Muscle of back (tissue), 11 donors: Measurements from ENCODE around the gene SPEG. TPM values are rescaled to one million over a fixed set of nuclear protein-coding genes. Genes with fewer than 3 reads are reported as not detected.

Experiments used
- DNase-seq, 3 donors: peaks; one replicate each; pipeline versions ENCODE4 v3.0.0 to v3.0.0-alpha.2; 2013
- polyA plus RNA-seq, 10 donors: library from polyadenylated mRNA; unstranded; fragments of 120-200 nt; gene quantifications; one replicate each; pipeline ENCODE4 v1.2.1, GENCODE V29; 2013; ENCODE audit not compliant: insufficient read length in 10 of 10

Gene SPEG
- polyA plus RNA-seq, 10 donors = 63.9 to 179 (median 138) TPM

DNA sequence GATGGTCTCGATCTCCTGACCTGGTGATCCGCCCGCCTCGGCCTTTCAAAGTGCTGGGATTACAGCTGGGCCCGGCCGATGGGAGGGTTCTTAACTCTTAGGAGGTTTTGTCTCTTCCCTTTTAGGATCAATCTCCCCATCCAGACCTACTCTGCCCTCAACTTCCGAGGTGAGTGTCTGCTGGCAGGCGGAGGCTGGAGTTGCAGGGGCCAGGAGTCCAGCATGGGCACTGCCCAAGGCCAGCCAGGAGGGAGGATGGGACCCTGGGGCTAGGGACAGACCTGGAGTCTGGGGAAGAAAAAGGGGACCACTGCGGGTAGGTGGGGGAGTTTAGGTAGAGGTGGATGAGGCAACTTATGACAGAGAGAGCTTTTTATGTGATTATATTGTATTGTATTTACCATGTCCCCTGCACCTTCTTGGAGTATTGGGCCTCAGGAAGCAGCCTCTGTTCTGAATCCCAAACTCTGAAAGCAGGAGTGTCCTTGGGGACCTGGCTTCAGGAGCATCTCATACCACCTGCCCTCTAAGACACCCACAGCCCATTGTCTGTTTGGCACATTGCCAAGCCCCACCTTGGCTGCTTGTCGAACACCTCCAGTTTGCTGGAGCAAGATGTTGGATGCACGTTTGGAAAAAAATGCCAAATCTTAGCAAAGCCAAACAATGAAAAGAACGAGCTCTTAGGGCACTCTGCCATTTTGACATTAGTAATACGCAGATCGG lies 10.8 kb upstream of the SPEG start:
- no peak for DNase-seq

DNA sequence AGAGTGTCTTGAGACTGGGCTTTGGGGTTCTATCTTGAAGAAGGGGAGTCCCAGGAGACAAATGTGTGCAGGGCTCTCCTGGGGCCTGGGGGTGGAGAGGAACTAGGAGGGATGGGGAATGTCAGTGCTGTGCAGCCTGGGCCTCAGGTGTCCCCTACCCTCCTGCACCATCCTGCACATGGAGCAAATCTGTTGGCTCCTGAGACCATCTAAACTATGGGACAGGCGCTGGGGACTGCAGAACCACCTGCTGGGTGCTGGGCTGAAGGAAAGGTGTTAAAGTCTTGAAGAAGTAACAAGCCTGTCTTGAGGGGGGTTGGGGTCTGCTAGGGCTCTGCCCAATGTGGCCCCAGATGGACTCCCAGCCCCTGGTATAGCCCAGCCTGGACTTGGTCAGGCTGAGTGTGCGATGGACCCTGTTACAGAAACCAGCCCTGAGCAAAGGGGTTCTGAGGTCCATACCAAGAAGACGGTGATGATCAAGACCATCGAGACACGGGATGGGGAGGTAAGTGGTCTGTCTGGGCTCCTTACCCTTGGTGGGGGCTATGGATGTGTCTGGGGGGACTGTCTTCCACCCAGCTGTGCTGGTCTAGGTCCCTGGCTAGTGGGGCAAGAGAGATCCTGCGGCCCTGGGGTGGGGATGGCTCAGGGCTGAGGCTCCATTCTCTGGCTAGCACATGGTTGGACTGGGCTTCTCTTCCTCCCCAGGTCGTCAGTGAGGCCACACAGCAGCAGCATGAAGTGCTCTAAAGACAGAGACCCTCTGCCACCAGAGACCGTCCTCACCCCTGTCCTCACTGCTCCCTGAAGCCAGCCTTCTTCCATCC lies 9.2 kb upstream of the SPEG start:
- no peak for DNase-seq

DNA sequence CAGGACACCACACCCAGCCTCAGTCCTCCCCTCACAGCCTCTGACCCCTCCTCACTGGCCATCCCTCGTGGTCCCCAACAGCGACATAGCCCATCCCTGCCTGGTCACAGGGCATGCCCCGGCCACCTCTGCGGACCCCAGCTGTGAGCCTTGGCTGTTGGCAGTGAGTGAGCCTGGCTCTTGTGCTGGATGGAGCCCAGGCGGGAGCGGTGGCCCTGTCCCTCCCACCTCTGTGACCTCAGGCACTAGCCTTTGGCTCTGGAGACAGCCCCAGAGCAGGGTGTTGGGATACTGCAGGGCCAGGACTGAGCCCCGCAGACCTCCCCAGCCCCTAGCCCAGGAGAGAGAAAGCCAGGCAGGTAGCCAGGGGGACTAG lies 8.6 kb upstream of the SPEG start:
- DNase-seq = no peak

DNA sequence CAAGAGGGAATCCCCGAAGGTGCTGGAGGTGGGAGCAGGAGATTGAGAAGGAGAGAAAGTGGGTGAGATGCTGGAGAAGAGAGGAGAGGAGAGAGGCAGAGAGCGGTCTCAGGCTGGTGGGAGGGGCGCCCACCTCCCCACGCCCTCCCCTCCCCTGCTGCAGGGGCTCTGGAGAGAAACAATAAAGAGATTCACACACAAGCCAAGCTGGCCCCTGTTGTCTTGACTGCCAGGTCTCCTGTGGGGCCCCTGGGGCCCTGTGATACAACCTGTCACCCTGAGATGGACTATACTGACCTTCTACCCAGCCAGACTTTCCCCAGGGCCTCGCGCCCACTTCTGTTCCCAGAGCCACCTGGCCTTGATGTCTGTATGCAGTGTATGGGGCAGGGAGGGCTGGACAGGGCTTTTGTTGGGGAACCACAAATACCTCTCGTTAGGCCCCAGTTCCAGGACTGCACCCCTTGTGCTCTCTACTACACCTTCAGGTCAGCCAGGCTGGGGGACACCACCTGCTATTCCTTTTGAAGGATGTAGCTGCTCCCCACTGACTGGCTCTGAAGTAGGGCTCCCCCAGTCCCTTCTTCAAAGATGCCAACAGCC lies 8.0 kb upstream of the SPEG start:
- no peak for DNase-seq

DNA sequence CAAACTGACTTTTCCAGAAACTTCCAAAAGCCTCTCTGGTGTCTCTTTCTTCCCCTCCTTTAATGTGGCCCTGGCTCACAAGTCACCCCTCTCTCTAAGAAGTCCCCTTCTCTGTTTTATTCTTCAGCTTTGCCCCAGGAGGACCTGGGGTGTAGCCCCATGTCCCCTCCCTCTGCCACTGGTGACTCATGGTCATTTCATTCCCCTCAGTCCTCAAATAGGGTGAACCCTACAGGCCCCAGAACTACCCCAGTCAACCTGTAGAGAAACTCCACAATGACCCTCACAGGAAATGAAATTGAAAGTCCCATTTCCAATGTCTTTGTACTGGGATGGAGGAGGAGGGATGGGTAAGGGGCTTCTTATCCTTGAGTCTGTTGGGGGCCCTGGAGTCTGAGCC lies 6.2 kb upstream of the SPEG start:
- DNase-seq = no peak

DNA sequence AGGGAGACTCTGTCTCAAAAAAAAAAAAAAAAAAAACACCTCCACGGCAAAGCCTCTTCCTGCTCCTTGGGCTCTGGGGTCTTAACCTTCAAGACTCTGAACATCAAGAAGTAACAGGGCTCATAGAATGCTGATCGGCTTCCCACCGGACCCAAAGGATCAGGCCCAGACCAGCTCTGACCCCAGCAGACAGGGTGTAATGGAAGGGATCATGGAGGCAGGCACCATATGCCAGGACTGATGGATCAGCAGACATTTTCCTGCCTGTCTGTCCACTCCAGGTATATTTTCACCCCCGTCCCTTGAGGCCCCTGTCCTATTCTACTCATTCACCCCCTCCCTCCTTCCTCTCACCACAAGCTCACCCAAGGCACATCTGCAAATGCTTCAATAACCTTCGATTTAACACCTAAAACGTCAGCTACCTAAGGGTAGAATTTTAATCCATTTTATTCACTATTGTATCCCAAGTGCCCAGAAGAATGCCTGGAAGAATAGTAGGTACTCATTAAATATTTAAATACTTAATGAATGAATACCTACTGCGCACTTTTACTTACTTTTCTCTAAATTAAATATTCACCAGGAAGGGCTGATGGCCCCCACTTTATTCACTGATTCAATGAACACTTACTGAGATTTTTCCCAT lies 4.6 kb upstream of the SPEG start:
- DNase-seq = no peak

DNA sequence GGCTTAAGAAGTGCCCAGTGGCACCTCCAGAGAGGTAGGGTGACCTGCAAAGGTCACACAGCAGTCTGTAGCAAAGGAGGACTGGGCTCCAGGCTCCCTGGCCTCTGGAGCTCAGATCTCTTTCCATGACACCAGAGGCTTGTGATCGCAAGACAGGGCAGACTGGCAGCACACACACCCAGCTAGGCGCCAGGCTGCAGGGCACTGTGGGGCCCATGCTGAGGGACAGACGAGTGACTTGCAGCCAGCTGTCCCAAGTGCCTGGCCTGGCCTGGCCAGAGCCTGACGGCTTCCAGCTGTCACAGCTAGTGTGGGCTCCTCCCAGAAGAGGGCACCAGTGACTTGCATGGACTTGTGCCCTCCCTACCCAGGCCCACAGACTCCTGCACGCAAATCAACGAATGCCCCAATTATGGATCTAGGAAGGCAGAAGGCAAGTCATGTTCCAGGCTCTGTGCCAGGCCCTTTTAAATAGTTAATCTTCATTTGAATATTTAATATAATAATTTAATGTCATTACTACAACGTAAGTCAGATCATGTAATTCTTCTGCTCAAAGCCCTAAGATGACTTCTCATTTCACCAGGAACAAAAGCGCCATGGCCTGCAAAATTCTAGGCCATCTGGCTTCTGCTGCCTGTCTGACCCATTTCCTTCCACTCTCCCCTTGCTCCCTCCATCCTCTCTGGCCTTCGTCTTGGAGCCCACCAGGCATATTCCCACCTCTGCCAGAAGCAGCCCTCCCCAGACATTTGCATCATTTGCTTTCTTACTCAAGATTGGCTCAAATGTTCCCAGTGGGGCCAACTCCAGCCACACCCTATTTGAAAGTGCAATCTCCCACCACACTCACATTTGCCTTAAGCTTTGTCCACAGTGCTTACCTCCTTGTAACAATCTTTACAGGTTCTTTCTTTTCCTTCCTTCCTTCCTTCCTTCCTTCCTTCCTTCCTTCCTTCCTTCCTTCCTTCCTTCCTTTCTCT lies 3.7 kb upstream of the SPEG start:
- DNase-seq = peak in 2 of 3 donors; percentile 60 to 64

DNA sequence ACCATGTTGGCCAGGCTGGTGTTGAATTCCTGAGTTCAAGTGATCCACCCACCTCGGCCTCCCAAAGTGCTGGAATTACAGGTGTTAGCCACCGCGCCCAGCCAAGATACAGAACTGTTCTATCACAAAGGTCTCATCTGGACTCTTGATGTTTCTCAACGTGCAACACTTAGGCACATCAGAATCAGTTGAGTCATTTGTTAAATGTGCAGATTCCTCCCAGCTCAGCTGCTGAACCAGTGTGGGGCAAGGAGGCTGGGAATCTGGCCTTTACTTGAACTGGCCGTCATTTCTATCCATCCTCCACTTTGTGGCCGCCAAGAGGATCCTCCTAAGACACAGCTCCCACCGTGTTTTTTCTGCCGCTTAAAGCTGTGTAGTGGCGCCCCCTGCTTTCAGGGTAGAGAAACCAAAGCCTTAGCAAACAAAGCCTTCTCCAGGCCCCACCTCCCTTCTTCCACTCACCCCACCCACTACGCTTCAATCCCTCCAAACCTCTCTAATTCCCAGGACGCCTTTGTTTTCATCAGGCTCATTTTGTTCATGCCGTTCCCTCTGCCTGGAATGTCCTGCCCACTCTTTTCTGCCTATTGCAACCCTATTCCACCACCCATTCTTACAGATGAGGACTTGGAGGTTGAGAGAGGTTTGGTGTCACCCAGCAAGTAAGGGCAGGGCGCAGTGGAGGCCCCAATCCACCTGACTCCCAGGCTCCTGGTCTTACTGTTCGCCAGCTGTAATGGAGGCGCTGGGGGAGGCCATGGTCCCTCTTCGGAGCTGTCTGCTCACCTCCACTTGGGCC lies 776 bp upstream of the SPEG start:
- DNase-seq = peak in 2 of 3 donors; percentile 41 to 59

DNA sequence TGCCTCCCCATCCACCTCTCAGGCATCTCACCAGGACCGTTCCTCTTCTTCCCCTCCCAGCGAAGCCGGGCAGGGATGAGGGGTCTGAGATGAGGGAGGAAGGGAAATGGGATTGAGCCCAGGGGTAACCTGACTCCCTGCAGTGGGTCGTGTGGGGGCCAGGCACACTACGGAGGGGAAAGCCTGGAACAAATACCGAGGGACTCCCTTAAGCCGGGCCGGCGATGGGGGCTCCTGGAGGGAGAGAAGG lies 250 bp upstream of the SPEG start:
- no peak for DNase-seq

DNA sequence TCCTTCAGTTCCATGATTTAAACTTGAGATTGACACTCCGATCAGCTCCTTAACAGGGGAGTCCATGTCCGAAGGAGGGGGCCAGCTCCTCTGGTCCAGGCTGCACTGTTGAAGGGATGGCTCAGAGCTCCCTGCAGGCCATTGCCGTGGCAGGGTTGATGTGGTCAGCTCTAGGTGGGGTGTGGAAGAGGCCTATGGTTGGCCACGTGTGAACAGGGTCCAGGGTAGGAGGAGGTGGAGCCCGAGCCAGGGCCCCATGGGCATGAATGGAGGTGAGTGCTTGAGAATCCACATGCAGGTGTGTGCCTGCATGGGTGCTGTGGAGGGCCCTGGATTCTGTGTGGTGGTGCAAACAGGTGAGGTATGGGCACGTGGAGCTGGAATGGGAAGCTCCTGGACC lies 1.1 kb downstream of the SPEG start:
- no peak for DNase-seq

DNA sequence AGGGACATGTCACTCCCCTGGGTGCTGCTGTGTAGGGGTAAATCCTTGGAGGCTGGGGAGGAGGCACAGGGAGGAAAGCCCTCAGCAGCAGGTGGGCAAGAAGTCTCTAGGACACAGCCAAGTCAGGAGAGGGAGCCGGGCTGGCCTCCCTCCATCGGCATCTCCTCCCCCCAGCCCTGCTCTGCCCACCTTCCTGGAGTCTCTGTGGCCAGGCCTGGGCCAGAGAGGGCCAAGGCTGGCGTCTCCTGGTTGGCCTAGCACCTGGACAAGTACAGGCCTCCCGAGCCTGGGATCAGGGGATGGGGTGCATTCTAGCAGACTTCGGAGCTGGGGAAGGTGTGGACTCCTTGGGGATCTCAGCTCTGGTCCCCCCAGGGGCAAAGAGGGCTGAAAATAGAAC lies 1.8 kb downstream of the SPEG start:
- no peak for DNase-seq

DNA sequence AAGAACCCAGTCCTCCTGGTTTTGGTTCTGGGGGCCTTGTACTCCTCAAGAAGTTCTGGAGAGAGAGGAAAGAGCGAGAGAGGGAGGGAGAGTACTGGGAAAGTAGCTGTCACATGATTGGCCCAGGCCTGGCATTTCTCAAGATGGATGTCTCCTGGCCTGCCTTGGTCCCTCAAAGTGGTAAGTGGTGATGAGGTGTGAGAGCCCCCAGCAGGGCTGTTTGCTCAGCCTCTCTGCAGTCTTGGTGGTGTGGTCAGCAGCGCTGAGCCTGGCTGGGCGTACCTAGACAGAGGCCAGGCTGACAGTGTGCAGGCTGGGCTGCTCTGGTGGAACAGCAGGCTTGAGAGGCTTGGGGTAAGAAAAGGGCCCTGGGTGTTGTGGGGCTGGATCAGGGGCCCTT lies 2.5 kb downstream of the SPEG start:
- no peak for DNase-seq

DNA sequence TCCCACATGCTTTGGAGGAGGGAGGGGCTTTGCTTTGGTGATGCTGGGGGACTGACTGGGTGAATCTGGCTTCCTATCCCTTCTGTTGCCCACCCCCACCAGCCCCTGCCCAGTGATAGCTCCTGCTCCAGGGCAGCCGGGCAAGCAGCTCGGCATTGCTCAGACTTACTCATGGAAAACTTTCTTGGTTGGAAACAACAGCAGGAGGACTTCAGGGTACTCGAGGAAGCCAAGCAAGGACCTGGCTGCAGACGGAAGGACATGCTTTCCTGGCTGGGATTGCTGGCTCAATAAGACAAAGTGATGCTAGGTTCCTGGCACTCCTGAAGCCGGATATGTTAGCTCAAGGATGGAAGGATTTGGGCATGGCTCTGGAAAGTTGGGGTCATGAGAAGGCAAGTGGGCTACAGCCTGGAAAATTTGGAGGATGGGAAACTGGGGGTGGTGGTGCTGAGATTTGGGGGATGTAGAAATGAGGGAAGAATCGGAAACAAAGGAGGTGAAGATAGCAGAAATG lies 3.1 kb downstream of the SPEG start:
- peak in 1 of 3 donors; percentile 32 for DNase-seq

DNA sequence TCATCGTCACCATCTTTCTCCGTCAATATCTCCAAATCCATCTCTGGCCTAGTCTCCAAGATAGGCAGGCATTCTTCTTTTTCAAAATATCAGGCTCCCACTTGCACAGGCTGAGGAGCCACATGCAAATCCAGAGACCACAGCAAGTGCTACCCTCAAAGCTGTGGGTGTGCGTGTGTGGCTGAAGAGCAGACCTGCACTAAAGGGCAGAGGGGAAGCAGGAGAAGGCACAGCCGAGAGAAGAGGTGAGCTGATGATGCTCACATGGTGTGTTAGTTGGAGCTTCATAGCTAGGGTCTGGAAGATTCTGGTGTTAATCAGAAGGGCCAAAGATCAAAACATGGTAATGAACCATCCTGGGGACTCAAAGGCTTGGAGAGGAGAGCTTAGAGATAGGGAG lies 3.8 kb downstream of the SPEG start:
- DNase-seq = no peak

DNA sequence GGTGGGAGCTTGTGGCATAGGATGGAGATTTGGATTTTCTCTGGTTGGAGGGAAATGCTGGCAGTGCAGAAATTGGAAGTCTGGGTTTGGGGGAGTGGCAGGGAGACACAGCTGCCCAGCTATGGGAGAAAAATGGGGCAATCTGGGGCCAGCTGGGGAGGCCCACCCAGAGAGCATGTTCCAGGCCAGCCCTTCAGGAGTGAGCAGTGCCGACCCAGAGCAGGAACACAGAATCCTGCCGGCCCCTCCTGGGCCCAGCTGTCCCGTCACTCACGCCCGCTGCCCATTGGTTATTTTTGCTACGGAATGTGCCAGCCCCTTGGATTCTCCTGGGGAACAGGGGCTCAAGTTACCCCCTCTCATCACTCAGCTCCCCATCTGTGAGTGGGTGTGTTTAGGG lies 4.9 kb downstream of the SPEG start:
- DNase-seq = peak in 2 of 3 donors; percentile 59 to 70

DNA sequence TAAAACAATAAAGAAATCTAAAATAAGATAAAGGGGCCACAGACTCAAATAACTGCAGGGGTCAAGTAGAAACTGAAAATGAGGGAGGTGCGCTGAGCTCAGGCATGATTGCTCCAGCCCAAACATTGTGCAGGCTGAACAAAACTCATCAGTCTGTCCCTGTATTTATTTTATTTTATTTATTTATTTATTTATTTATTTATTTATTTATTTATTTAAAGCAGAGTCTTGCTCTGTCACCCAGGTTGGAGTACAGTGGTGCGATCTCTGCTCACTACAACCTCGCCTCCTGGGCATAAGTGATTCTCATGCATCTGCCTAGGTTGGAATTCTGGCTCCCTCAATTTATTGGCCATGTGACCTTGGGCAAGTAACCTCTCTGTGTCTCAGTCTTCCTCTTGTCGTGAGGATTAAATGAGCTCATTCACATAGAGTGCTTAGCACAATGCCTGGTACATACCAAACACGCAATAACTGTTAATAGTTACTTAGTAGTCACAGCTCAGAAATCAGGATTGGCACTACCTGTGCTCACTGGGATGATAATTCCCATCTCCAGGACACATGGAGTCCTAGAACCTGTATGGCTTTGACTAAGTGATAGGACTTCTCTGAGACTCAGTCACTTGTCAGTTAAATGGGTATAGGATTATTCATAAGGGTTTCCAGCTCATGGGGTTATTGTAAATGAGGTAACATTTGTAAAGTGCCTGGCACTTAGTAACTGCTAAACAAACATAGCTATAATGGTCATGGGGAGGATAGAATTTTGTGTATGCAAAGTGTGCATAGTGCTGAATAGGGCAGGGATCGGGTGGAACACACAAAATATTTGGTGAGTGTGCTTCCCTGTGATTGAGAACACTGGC lies 6.0 kb downstream of the SPEG start:
- DNase-seq = no peak

DNA sequence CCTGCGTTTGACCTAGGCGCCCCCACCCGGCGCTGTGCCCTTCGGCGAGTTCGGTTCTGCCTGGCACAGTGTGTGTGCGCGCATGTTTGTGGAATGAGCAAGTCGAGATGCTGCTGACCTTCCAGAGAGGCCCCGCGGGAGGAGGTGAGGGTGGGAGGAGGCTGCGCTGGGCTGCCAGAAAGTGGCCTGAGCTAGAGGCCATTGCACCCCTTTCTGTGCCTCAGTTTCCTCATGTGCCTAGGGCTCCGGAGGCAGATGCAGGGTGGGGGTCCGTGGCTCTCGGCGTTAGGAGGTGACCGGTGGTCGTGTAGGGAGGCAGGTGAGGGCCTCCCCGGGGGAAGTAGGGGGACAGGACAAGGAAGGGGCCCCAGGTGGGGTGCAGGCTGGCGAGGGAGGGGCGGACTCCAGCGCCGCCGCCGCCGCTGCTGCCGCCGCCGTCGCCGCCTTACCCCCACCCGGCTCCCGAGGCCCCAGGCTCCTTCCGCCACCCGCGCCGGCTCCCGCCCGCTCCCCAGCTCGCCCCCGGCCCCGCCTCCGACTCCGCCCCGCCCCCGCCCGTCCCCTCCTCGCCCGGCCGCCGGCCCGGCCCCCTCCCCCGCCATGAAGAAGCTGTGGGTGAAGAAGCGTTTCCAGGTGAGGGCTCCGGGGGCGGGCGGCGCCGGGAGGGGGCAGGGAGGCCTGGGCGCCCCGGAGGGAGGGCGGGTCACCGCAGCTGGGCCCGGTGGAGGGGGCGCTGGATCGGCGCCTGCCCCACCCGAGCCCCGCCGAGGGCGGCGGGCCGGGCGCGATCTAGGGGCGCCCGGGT lies 7.0 kb downstream of the SPEG start:
- peak in 1 of 3 donors; percentile 64 for DNase-seq

DNA sequence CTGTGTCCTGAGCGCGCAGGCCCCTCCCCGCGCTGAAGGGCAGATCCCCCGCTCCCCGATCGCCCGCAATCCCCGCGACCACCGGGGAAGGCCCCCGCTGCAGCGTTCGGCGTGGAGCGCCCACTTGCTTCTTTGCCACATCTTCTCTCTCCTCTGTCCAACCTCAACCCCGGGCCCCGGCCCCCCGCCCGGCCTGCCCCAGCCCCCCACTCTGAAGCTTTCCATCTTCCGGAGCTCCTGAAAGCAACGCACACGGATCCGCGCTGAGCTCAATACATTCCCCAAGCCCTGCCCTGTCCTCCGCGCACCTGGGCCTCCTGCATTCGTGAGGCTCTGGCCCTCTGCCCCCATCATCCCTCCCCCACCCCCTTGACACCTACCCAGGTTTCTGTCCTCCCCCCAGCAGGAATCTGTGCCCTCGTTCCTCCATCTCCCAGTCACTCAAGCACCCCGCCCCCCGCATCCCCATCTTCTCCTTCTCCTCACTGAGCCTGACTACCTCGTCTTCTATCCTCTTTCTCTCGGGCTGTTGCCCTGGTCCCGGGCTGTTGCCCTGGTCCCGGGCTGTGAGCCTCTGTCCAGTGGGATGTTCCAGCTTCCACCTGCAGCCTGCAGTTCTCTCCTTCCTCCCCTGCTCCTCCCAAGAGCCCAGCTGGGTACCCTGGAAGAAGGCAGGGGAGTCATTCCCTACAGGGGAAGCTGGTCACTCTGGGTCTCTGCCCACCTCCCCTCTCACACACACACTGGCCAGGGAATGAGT lies 7.8 kb downstream of the SPEG start:
- DNase-seq = peak in 1 of 3 donors; percentile 31
